WTC11 (cell line): ENCODE measurements around the gene FGF11. TPM values are rescaled to one million over a fixed set of nuclear protein-coding genes. Genes with fewer than 3 reads are reported as not detected.

Source experiments
- ATAC-seq: fragments of 200-7000 bp; cut with Tn5 transposase; 2 replicates; pipeline ENCODE4 v1.10.0; 2021; ENCODE audit warnings: mild to moderate bottlenecking, moderate library complexity
- CTCF ChIA-PET: fragments of 300-600 bp; sonication (Branson Sonifier 250); formaldehyde crosslinking; loops from one replicate; lab custom pipeline; 2021; ENCODE audit warnings: antibody characterized with exemption; lab: Charles Lee
- POLR2A ChIA-PET: fragments of 350-600 bp; sonication (Branson Sonifier 250); formaldehyde crosslinking; loops from one replicate; lab custom pipeline; 2021; ENCODE audit warnings: antibody characterized with exemption; lab: Charles Lee
- DNase-seq: peaks from one replicate; pipeline ENCODE4 v3.0.0; 2021; ENCODE audit warnings: low spot score
- H3K27ac Mint-ChIP-seq: 2 replicates; pipeline ENCODE4 v1.8.0; 2021; ENCODE audit warnings: mixed read lengths
- H3K27me3 Mint-ChIP-seq: 2 replicates; pipeline ENCODE4 v1.8.0; 2021; ENCODE audit warnings: low read depth, mild to moderate bottlenecking, moderate library complexity, mixed read lengths
- H3K36me3 Mint-ChIP-seq: 2 replicates; pipeline ENCODE4 v1.8.0; 2021; ENCODE audit warnings: mixed read lengths
- H3K4me1 Mint-ChIP-seq: 2 replicates; pipeline ENCODE4 v1.8.0; 2022; ENCODE audit warnings: mixed read lengths
- H3K4me3 Mint-ChIP-seq: 2 replicates; pipeline ENCODE4 v1.8.0; 2021; ENCODE audit warnings: mild to moderate bottlenecking, moderate library complexity, mixed read lengths
- H3K9me3 Mint-ChIP-seq: 2 replicates; pipeline ENCODE4 v1.8.0; 2021; ENCODE audit warnings: mixed read lengths
- ELF4 ChIP-seq: sonication (generic); formaldehyde crosslinking; IDR thresholded peaks from 2 replicates; pipeline ENCODE4 v1.8.1; 2022; ENCODE audit warnings: low read depth, mild to moderate bottlenecking, moderate library complexity, missing genetic modification reagents
- ESRRA ChIP-seq: sonication (generic); formaldehyde crosslinking; IDR thresholded peaks from 2 replicates; pipeline ENCODE4 v1.8.1; 2022; ENCODE audit warnings: mild to moderate bottlenecking, missing genetic modification reagents, borderline replicate concordance
- ETV6 ChIP-seq: sonication (generic); formaldehyde crosslinking; IDR thresholded peaks from 2 replicates; pipeline ENCODE4 v1.8.1; 2022; ENCODE audit warnings: mild to moderate bottlenecking, missing genetic modification reagents
- GABPB1 ChIP-seq: sonication (generic); formaldehyde crosslinking; IDR thresholded peaks from 2 replicates; pipeline ENCODE4 v1.8.1; 2023; ENCODE audit warnings: mild to moderate bottlenecking, missing genetic modification reagents
- MXD4 ChIP-seq: fragments of 250-450 bp; sonication (Bioruptor Pico); IDR thresholded peaks from 2 replicates; pipeline ENCODE4 v1.8.0; 2021; ENCODE audit warnings: mild to moderate bottlenecking, moderate library complexity, borderline replicate concordance
- NR3C1 ChIP-seq: sonication (generic); formaldehyde crosslinking; conservative IDR thresholded peaks from 2 replicates; pipeline ENCODE4 v1.8.1; 2023; ENCODE audit warnings: low read depth, mild to moderate bottlenecking, missing genetic modification reagents
- SMAD4 ChIP-seq: sonication (generic); formaldehyde crosslinking; IDR thresholded peaks from 2 replicates; pipeline ENCODE4 v1.8.0; 2022; ENCODE audit warnings: mild to moderate bottlenecking, missing genetic modification reagents
- TP53 ChIP-seq: sonication (generic); formaldehyde crosslinking; IDR thresholded peaks from 2 replicates; pipeline ENCODE4 v1.8.1; 2023; ENCODE audit warnings: mild to moderate bottlenecking, missing genetic modification reagents
- ZNF317 ChIP-seq: sonication (generic); formaldehyde crosslinking; IDR thresholded peaks from 2 replicates; pipeline ENCODE4 v1.8.1; 2023; ENCODE audit warnings: low read depth, mild to moderate bottlenecking, moderate library complexity, missing genetic modification reagents, borderline replicate concordance
- ZNF416 ChIP-seq: fragments of 250-450 bp; sonication (Bioruptor Pico); IDR thresholded peaks from 2 replicates; pipeline ENCODE4 v1.9.0; 2021; ENCODE audit warnings: mild to moderate bottlenecking, inconsistent platforms
- total RNA-seq: library from RNA; stranded (reverse); gene quantifications from 3 replicates; pipeline ENCODE4 v1.2.3, GENCODE V29; 2021
- TF ChIP-seq, protein P1 (sequence below): sonication (generic); formaldehyde crosslinking; IDR thresholded peaks from 2 replicates; pipeline ENCODE4 v1.8.1; 2023; ENCODE audit warnings: mild to moderate bottlenecking, missing genetic modification reagents
- TF ChIP-seq, protein P2 (sequence below): sonication (generic); formaldehyde crosslinking; IDR thresholded peaks from 2 replicates; pipeline ENCODE4 v1.8.0; 2022; ENCODE audit warnings: mild to moderate bottlenecking, missing genetic modification reagents
- TF ChIP-seq, protein P3 (sequence below): sonication (generic); formaldehyde crosslinking; IDR thresholded peaks from 2 replicates; pipeline ENCODE4 v1.8.0; 2023; ENCODE audit warnings: missing genetic modification reagents, mild to moderate bottlenecking, borderline replicate concordance
- TF ChIP-seq, protein P4 (sequence below): sonication (generic); formaldehyde crosslinking; IDR thresholded peaks from 2 replicates; pipeline ENCODE4 v1.8.1; 2022; ENCODE audit warnings: mild to moderate bottlenecking, moderate library complexity, missing genetic modification reagents
- TF ChIP-seq, protein P5 (sequence below): sonication (generic); formaldehyde crosslinking; IDR thresholded peaks from 2 replicates; pipeline ENCODE4 v1.8.0; 2022; ENCODE audit warnings: mild to moderate bottlenecking, missing genetic modification reagents
- TF ChIP-seq, protein P6 (sequence below): sonication (generic); formaldehyde crosslinking; conservative IDR thresholded peaks from 2 replicates; pipeline ENCODE4 v1.8.1; 2022; ENCODE audit warnings: mild to moderate bottlenecking, missing genetic modification reagents
- TF ChIP-seq, protein P7 (sequence below): sonication (generic); formaldehyde crosslinking; IDR thresholded peaks from 2 replicates; pipeline ENCODE4 v1.8.1; 2023; ENCODE audit warnings: mild to moderate bottlenecking, missing genetic modification reagents
- TF ChIP-seq, protein P8 (sequence below): fragments of 250-450 bp; sonication (Bioruptor Pico); IDR thresholded peaks from 2 replicates; pipeline ENCODE4 v1.8.0; 2021; ENCODE audit warnings: mild to moderate bottlenecking
- TF ChIP-seq, protein P9 (sequence below): fragments of 250-450 bp; sonication (Bioruptor Pico); IDR thresholded peaks from 2 replicates; pipeline ENCODE4 v1.9.0; 2021; ENCODE audit warnings: mild to moderate bottlenecking

FGF11 gene
- total RNA-seq, 1 experiment from 2014 or later = 19.8 TPM

DNA sequence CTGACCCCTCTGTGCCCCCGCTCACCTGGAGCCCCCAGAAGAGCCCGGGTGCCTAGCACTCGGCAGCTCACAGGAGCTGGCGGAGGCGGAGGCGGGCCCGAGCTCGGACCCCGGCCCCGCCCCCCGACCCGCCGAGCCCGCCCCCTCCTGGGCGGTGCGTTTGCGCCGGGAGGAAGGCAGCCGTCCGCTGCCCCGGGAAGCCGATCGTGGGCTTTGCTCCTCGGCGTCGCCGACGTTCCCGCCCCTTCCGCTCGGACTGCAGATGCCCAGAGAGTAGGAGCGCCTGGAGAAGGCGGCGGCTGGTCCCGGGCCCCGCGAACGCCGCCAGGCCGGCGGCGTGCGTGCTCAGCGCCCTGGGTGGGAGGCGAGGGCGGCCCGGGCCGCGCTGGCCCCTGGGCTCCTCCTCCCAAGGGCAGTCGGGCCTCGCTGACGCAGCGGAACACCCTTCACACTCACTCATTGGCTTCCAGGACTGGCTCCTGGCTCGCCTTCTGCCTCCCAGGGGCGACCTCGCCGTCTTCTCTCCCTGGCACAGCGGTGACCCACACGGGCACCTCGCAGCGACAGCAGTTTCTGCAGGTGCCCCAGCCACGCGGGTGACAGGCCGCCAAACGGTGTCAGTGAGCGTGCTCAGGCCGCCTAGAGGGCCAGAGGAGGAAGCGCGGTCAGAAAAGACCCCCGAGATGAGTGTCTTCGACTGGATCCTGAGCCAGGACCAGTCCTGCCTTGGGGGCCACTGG is 44.7 kb upstream of the FGF11 start, which contains the start of gene PLSCR3 (continued):
- TF ChIP-seq, protein P1, sequence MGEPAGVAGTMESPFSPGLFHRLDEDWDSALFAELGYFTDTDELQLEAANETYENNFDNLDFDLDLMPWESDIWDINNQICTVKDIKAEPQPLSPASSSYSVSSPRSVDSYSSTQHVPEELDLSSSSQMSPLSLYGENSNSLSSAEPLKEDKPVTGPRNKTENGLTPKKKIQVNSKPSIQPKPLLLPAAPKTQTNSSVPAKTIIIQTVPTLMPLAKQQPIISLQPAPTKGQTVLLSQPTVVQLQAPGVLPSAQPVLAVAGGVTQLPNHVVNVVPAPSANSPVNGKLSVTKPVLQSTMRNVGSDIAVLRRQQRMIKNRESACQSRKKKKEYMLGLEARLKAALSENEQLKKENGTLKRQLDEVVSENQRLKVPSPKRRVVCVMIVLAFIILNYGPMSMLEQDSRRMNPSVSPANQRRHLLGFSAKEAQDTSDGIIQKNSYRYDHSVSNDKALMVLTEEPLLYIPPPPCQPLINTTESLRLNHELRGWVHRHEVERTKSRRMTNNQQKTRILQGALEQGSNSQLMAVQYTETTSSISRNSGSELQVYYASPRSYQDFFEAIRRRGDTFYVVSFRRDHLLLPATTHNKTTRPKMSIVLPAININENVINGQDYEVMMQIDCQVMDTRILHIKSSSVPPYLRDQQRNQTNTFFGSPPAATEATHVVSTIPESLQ (CRISPR knock-in tag) = no peak
- TF ChIP-seq ZNF317 (CRISPR knock-in tag) (0 out of 2 replicates have a peak, but pooled peaks have one; percentile 48), GABPB1 (0 out of 2 replicates have a peak, but pooled peaks have one; percentile 13)
- TF ChIP-seq, protein P2, sequence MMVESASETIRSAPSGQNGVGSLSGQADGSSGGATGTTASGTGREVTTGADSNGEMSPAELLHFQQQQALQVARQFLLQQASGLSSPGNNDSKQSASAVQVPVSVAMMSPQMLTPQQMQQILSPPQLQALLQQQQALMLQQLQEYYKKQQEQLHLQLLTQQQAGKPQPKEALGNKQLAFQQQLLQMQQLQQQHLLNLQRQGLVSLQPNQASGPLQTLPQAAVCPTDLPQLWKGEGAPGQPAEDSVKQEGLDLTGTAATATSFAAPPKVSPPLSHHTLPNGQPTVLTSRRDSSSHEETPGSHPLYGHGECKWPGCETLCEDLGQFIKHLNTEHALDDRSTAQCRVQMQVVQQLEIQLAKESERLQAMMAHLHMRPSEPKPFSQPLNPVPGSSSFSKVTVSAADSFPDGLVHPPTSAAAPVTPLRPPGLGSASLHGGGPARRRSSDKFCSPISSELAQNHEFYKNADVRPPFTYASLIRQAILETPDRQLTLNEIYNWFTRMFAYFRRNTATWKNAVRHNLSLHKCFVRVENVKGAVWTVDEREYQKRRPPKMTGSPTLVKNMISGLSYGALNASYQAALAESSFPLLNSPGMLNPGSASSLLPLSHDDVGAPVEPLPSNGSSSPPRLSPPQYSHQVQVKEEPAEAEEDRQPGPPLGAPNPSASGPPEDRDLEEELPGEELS (CRISPR knock-in tag) = peak; percentile 11; the same call in 1 of the 2 replicates
- TF ChIP-seq, protein P3, sequence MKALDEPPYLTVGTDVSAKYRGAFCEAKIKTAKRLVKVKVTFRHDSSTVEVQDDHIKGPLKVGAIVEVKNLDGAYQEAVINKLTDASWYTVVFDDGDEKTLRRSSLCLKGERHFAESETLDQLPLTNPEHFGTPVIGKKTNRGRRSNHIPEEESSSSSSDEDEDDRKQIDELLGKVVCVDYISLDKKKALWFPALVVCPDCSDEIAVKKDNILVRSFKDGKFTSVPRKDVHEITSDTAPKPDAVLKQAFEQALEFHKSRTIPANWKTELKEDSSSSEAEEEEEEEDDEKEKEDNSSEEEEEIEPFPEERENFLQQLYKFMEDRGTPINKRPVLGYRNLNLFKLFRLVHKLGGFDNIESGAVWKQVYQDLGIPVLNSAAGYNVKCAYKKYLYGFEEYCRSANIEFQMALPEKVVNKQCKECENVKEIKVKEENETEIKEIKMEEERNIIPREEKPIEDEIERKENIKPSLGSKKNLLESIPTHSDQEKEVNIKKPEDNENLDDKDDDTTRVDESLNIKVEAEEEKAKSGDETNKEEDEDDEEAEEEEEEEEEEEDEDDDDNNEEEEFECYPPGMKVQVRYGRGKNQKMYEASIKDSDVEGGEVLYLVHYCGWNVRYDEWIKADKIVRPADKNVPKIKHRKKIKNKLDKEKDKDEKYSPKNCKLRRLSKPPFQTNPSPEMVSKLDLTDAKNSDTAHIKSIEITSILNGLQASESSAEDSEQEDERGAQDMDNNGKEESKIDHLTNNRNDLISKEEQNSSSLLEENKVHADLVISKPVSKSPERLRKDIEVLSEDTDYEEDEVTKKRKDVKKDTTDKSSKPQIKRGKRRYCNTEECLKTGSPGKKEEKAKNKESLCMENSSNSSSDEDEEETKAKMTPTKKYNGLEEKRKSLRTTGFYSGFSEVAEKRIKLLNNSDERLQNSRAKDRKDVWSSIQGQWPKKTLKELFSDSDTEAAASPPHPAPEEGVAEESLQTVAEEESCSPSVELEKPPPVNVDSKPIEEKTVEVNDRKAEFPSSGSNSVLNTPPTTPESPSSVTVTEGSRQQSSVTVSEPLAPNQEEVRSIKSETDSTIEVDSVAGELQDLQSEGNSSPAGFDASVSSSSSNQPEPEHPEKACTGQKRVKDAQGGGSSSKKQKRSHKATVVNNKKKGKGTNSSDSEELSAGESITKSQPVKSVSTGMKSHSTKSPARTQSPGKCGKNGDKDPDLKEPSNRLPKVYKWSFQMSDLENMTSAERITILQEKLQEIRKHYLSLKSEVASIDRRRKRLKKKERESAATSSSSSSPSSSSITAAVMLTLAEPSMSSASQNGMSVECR (CRISPR knock-in tag) = peak; percentile 68; the same call in 1 of the 2 replicates

DNA sequence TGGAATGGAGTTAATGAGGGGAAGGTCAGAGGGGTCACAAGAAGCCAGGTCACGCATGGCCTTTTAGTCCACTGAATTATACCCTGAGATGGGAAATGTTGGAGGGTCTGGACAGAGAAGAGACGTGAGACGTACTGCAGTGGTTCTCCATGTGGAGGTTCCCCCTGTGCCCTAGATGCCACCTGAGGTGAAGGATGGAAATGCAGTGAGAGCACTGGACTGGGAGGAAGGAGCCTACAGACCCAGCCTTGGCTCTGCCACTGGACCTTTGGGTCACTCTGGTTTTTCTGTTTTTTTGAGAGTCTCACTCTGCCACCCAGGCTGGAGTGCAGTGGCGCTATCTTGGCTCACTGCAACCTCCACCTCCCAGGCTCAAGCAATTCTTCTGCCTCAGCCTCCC is 43.2 kb upstream of the FGF11 start:
- Mint-ChIP-seq H3K4me3 (no peak overlapping the region), H3K4me1 (peaks cover 7% of the 10 kb centered on the region), H3K27ac (no peak overlapping the region), H3K9me3 (no peaks in the 10 kb centered on the region), H3K36me3 (peaks cover 9% of the 10 kb centered on the region), H3K27me3 (no peaks in the 10 kb centered on the region; the same call in 1 of the 2 replicates)
- no peak for DNase-seq
- ATAC-seq = no peak
- POLR2A ChIA-PET = no interaction called here
- CTCF ChIA-PET = interaction anchor here (3.9 to 4.1 kb wide), 2 partner anchors 8 to 45 kb away, joined by 21 to 59 read pairs; partner anchors contain the start of genes FGF11 and TMEM256
- TF ChIP-seq ETV6 (CRISPR knock-in tag) (no peak), ZNF416 (CRISPR knock-in tag) (no peak), ELF4 (CRISPR knock-in tag) (no peak), ESRRA (CRISPR knock-in tag) (no peak), TP53 (CRISPR knock-in tag) (no peak), ZNF317 (CRISPR knock-in tag) (no peak), NR3C1 (CRISPR knock-in tag) (no peak), SMAD4 (CRISPR knock-in tag) (no peak), MXD4 (no peak)
- TF ChIP-seq, protein P4, sequence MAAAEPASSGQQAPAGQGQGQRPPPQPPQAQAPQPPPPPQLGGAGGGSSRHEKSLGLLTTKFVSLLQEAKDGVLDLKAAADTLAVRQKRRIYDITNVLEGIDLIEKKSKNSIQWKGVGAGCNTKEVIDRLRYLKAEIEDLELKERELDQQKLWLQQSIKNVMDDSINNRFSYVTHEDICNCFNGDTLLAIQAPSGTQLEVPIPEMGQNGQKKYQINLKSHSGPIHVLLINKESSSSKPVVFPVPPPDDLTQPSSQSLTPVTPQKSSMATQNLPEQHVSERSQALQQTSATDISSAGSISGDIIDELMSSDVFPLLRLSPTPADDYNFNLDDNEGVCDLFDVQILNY (CRISPR knock-in tag) = no peak
- TF ChIP-seq, protein P5, sequence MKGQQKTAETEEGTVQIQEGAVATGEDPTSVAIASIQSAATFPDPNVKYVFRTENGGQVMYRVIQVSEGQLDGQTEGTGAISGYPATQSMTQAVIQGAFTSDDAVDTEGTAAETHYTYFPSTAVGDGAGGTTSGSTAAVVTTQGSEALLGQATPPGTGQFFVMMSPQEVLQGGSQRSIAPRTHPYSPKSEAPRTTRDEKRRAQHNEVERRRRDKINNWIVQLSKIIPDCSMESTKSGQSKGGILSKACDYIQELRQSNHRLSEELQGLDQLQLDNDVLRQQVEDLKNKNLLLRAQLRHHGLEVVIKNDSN (CRISPR knock-in tag) = no peak
- TF ChIP-seq, protein P6, sequence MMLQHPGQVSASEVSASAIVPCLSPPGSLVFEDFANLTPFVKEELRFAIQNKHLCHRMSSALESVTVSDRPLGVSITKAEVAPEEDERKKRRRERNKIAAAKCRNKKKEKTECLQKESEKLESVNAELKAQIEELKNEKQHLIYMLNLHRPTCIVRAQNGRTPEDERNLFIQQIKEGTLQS = no peak
- TF ChIP-seq, protein P7, sequence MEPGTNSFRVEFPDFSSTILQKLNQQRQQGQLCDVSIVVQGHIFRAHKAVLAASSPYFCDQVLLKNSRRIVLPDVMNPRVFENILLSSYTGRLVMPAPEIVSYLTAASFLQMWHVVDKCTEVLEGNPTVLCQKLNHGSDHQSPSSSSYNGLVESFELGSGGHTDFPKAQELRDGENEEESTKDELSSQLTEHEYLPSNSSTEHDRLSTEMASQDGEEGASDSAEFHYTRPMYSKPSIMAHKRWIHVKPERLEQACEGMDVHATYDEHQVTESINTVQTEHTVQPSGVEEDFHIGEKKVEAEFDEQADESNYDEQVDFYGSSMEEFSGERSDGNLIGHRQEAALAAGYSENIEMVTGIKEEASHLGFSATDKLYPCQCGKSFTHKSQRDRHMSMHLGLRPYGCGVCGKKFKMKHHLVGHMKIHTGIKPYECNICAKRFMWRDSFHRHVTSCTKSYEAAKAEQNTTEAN = no peak
- TF ChIP-seq, protein P8, sequence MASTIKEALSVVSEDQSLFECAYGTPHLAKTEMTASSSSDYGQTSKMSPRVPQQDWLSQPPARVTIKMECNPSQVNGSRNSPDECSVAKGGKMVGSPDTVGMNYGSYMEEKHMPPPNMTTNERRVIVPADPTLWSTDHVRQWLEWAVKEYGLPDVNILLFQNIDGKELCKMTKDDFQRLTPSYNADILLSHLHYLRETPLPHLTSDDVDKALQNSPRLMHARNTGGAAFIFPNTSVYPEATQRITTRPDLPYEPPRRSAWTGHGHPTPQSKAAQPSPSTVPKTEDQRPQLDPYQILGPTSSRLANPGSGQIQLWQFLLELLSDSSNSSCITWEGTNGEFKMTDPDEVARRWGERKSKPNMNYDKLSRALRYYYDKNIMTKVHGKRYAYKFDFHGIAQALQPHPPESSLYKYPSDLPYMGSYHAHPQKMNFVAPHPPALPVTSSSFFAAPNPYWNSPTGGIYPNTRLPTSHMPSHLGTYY = no peak
- TF ChIP-seq, protein P9, sequence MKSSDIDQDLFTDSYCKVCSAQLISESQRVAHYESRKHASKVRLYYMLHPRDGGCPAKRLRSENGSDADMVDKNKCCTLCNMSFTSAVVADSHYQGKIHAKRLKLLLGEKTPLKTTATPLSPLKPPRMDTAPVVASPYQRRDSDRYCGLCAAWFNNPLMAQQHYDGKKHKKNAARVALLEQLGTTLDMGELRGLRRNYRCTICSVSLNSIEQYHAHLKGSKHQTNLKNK (CRISPR knock-in tag) = no peak
